OCI-LY3 (cell line): Measurements from ENCODE around the gene MED31.

Experiments
- H2AFZ ChIP-seq: fragments of 200-600, 300-600 bp; shearing (Covaris generic); 2 replicates; pipeline ENCODE4 v1.6.0; 2014; ENCODE audit warnings: antibody characterized with exemption, low read depth, low read length
- H3K27ac ChIP-seq: fragments of 200-600, 300-600 bp; sonication (generic); 2 replicates; pipeline ENCODE4 v1.5.1; 2014; ENCODE audit warnings: mild to moderate bottlenecking, low read length, moderate library complexity, mixed read lengths
- H3K27me3 ChIP-seq: fragments of 200-600, 300-600 bp; sonication (generic); 2 replicates; pipeline ENCODE4 v1.6.1; 2014; ENCODE audit warnings: low read depth, low read length, mixed read lengths
- H3K36me3 ChIP-seq: fragments of 200-600, 300-600 bp; sonication (generic); replicated peaks from 2 replicates; pipeline ENCODE3; 2014; ENCODE audit warnings: low read depth, low read length, mixed read lengths
- H3K4me1 ChIP-seq: fragments of 300-600, 200-600 bp; sonication (generic); 2 replicates; pipeline ENCODE4 v1.6.1; 2014; ENCODE audit warnings: low read length, mixed read lengths
- H3K4me2 ChIP-seq: fragments of 200-600, 300-600 bp; sonication (generic); 2 replicates; pipeline ENCODE4 v1.6.1; 2014; ENCODE audit warnings: low read length, mixed read lengths
- H3K4me3 ChIP-seq: fragments of 300-600, 200-600 bp; sonication (generic); 2 replicates; pipeline ENCODE4 v1.5.1; 2014; ENCODE audit warnings: antibody characterized with exemption, mild to moderate bottlenecking, low read length, moderate library complexity
- H3K79me2 ChIP-seq: fragments of 300-600, 200-600 bp; shearing (Covaris generic); 2 replicates; pipeline ENCODE4 v1.6.1; 2014; ENCODE audit warnings: mild to moderate bottlenecking, low read length, mixed read lengths
- H3K9ac ChIP-seq: fragments of 300-600, 200-600 bp; shearing (Covaris generic); 2 replicates; pipeline ENCODE4 v1.6.0; 2014; ENCODE audit warnings: mild to moderate bottlenecking, low read length, moderate library complexity
- H3K9me3 ChIP-seq: fragments of 200-600, 300-600 bp; shearing (Covaris generic); 2 replicates; pipeline ENCODE4 v1.6.1; 2014; ENCODE audit warnings: low read length, mixed read lengths; ENCODE audit not compliant: insufficient read depth
- H4K20me1 ChIP-seq: fragments of 200-600, 300-600 bp; sonication (generic); 2 replicates; pipeline ENCODE4 v1.6.1; 2016; ENCODE audit warnings: low read length, mixed read lengths; ENCODE audit not compliant: insufficient read depth
- CTCF ChIP-seq: fragments of 200-600, 300-600 bp; sonication (generic); IDR thresholded peaks from 2 replicates; pipeline ENCODE4 v1.5.1; 2014; ENCODE audit warnings: antibody characterized with exemption, low read length, low read depth
- EZH2phosphoT487 ChIP-seq: fragments of 200-600 bp; shearing (Covaris generic); IDR thresholded peaks from 2 replicates; pipeline ENCODE4 v1.6.1; 2018; ENCODE audit warnings: antibody characterized with exemption, mixed run types, low read depth

Gene MED31

GRCh38 chr17:6603744-6604325, 47.6 kb downstream of the MED31 start:
- Histone ChIP-seq H4K20me1 (no peaks in the 10 kb centered on the region), H3K27me3 (no peaks in the 10 kb centered on the region), H3K4me3 (no peak overlapping the region), H3K9me3 (no peaks in the 10 kb centered on the region), H3K36me3 (peaks cover 7% of the 10 kb centered on the region), H3K9ac (no peak overlapping the region), H3K4me1 (peaks cover 9% of the 10 kb centered on the region), H3K4me2 (no peak overlapping the region), H3K79me2 (no peaks in the 10 kb centered on the region), H3K27ac (no peak overlapping the region), H2AFZ (no peak overlapping the region)
- TF ChIP-seq CTCF (no peak), EZH2phosphoT487 (no peak)

GRCh38 chr17:6602141-6602540, 49.3 kb downstream of the MED31 start:
- H3K27me3 ChIP-seq: no peaks in the 10 kb centered on the region
- TF ChIP-seq EZH2phosphoT487 (no peak), CTCF (no peak)
- no peak overlapping the region for H3K4me3 ChIP-seq
- H3K36me3 ChIP-seq: peaks cover 7% of the 10 kb centered on the region
- H3K9ac ChIP-seq: no peak overlapping the region
- no peaks in the 10 kb centered on the region for H3K79me2 ChIP-seq
- H3K9me3 ChIP-seq: no peaks in the 10 kb centered on the region
- peaks cover 9% of the 10 kb centered on the region for H3K4me1 ChIP-seq
- H3K27ac ChIP-seq: no peak overlapping the region
- no peak overlapping the region for H3K4me2 ChIP-seq
- no peaks in the 10 kb centered on the region for H4K20me1 ChIP-seq
- H2AFZ ChIP-seq: no peak overlapping the region

- Histone ChIP-seq H2AFZ (no peak overlapping the region), H3K9ac (no peak overlapping the region), H3K4me1 (peaks cover 9% of the 10 kb centered on the region), H3K4me2 (no peak overlapping the region), H3K36me3 (peaks cover 9% of the 10 kb centered on the region), H3K9me3 (no peaks in the 10 kb centered on the region), H4K20me1 (no peaks in the 10 kb centered on the region), H3K27ac (no peak overlapping the region), H3K4me3 (no peak overlapping the region), H3K79me2 (no peaks in the 10 kb centered on the region), H3K27me3 (no peaks in the 10 kb centered on the region)
- TF ChIP-seq EZH2phosphoT487 (no peak), CTCF (no peak)
Measured at GRCh38 chr17:6599364-6599763, 52.0 kb downstream of the MED31 start.

- TF ChIP-seq CTCF: no peak
- no peak for TF ChIP-seq EZH2phosphoT487
- peaks cover 9% of the 10 kb centered on the region for H3K36me3 ChIP-seq
- H3K4me2 ChIP-seq: no peak overlapping the region
- H2AFZ ChIP-seq: no peak overlapping the region
- H3K79me2 ChIP-seq: no peaks in the 10 kb centered on the region
- no peak overlapping the region for H3K4me3 ChIP-seq
- H4K20me1 ChIP-seq: no peaks in the 10 kb centered on the region
- H3K4me1 ChIP-seq: peaks cover 9% of the 10 kb centered on the region
- no peaks in the 10 kb centered on the region for H3K9me3 ChIP-seq
- no peak overlapping the region for H3K9ac ChIP-seq
- no peak overlapping the region for H3K27ac ChIP-seq
- no peaks in the 10 kb centered on the region for H3K27me3 ChIP-seq
Measured at GRCh38 chr17:6597727-6598126, 53.7 kb downstream of the MED31 start.
